SK-N-SH (cell line): ENCODE data around the gene AIMP1. TPM values are rescaled to one million over a fixed set of nuclear protein-coding genes. Genes with fewer than 3 reads are reported as not detected.

Experiments
- CTCF ChIA-PET: fragments of 300-600, 350-600 bp; formaldehyde crosslinking; extraction: SDS; loops from one replicate; lab custom pipeline; 2021; lab: Yijun Ruan, JAX
- POLR2A ChIA-PET: fragments of 350-600 bp; sonication (Branson Sonifier 250); formaldehyde crosslinking; extraction: SDS; loops from one replicate; lab custom pipeline; 2020; ENCODE audit warnings: antibody characterized with exemption, inconsistent platforms; lab: Yijun Ruan, JAX
- DNase-seq: peaks from one replicate; pipeline ENCODE4 v3.0.0; 2012
- H2AFZ ChIP-seq: fragments of 200-600 bp; sonication (generic); 2 replicates; pipeline ENCODE4 v1.8.1; 2016; ENCODE audit warnings: antibody characterized with exemption, mild to moderate bottlenecking, low read depth
- H3F3A ChIP-seq: fragments of 200-600 bp; sonication (generic); replicated peaks from 2 replicates; pipeline ENCODE3; 2016; ENCODE audit warnings: antibody characterized with exemption, mild to moderate bottlenecking; ENCODE audit not compliant: insufficient read depth
- H3K27ac ChIP-seq, 2 experiments: fragments of 200-500 bp in 1 of 2; fragments of 200-600 bp in 1 of 2; sonication (Bioruptor generic) in 1 of 2; sonication (generic), shearing (Covaris generic) in 1 of 2; 2 replicates each; pipeline versions ENCODE4 v1.5.1 to v1.6.1; 2014 to 2016; ENCODE audit warnings: low read depth in 2 of 2, inconsistent platforms in 1 of 2, low read length in 1 of 2, mild to moderate bottlenecking in 1 of 2, mixed read lengths in 1 of 2
- H3K27me3 ChIP-seq: fragments of 200-600 bp; sonication (generic), shearing (Covaris generic); 2 replicates; pipeline ENCODE4 v1.6.1; 2016; ENCODE audit warnings: mixed run types; ENCODE audit not compliant: insufficient read depth
- H3K36me3 ChIP-seq, 2 experiments: fragments of 200-500 bp in 1 of 2; fragments of 200-600 bp in 1 of 2; sonication (Bioruptor generic) in 1 of 2; sonication (generic) in 1 of 2; replicated peaks in 1 of 2; 2 replicates each; pipeline versions ENCODE3 to v1.5.1; 2014 to 2016; ENCODE audit warnings: low read length in 1 of 2, mild to moderate bottlenecking in 1 of 2; ENCODE audit not compliant: insufficient read depth in 2 of 2, control insufficient read depth in 1 of 2
- H3K4me1 ChIP-seq, 2 experiments: fragments of 200-500 bp in 1 of 2; fragments of 200-600 bp in 1 of 2; sonication (Bioruptor generic) in 1 of 2; sonication (generic), shearing (Covaris generic) in 1 of 2; 2 replicates each; pipeline versions ENCODE4 v1.5.1 to v1.6.1; 2014 to 2016; ENCODE audit warnings: low read depth in 1 of 2, low read length in 1 of 2, mixed run types in 1 of 2; ENCODE audit not compliant: insufficient read depth in 2 of 2, control insufficient read depth in 1 of 2
- H3K4me2 ChIP-seq: fragments of 200-600 bp; sonication (generic), shearing (Covaris generic); 2 replicates; pipeline ENCODE4 v1.6.1; 2017; ENCODE audit warnings: mixed run types
- H3K4me3 ChIP-seq, 2 experiments: fragments of 200-500 bp in 1 of 2; fragments of 200-600 bp in 1 of 2; sonication (Bioruptor generic) in 1 of 2; sonication (generic), shearing (Covaris generic) in 1 of 2; 2 replicates each; pipeline versions ENCODE4 v1.5.1 to v1.8.1; 2014 to 2016; ENCODE audit warnings: low read depth in 2 of 2, inconsistent platforms in 1 of 2, low read length in 1 of 2, mild to moderate bottlenecking in 1 of 2, mixed read lengths in 1 of 2, moderate library complexity in 1 of 2
- H3K79me2 ChIP-seq: fragments of 200-600 bp; sonication (generic); 2 replicates; pipeline ENCODE4 v1.8.1; 2017; ENCODE audit warnings: mild to moderate bottlenecking; ENCODE audit not compliant: insufficient read depth
- H3K9ac ChIP-seq: fragments of 200-600 bp; sonication (generic); 2 replicates; pipeline ENCODE4 v1.6.1; 2017; ENCODE audit warnings: mixed run types
- H3K9me2 ChIP-seq: fragments of 200-600 bp; sonication (generic); 2 replicates; pipeline ENCODE4 v1.6.1; 2017; ENCODE audit warnings: mixed run types
- H3K9me3 ChIP-seq: fragments of 200-600 bp; sonication (generic); 2 replicates; pipeline ENCODE4 v1.6.1; 2017; ENCODE audit warnings: mixed run types, mild to moderate bottlenecking, moderate library complexity
- H4K20me1 ChIP-seq: fragments of 200-600 bp; sonication (generic); 2 replicates; pipeline ENCODE4 v1.6.1; 2017; ENCODE audit warnings: mild to moderate bottlenecking, mixed run types; ENCODE audit not compliant: insufficient read depth
- CTCF ChIP-seq: fragments of 200-600 bp; sonication (generic); IDR thresholded peaks from 2 replicates; pipeline ENCODE4 v1.6.1; 2017; ENCODE audit warnings: antibody characterized with exemption, mild to moderate bottlenecking, moderate library complexity
- ELF1 ChIP-seq: IDR thresholded peaks from 2 replicates; pipeline ENCODE4 v1.4.0; 2012
- EP300 ChIP-seq, 2 experiments: IDR thresholded peaks; 2 replicates each; pipeline versions ENCODE4 v1.4.0 to v1.6.1; 2012; ENCODE audit warnings: borderline replicate concordance in 1 of 2, low read depth in 1 of 2, low read length in 1 of 2
- FOSL2 ChIP-seq: IDR thresholded peaks from 2 replicates; pipeline ENCODE4 v1.4.0; 2012; ENCODE audit warnings: low read depth, mild to moderate bottlenecking, moderate library complexity, borderline replicate concordance
- FOXJ3 ChIP-seq: sonication (generic); formaldehyde crosslinking; IDR thresholded peaks from 2 replicates; pipeline ENCODE4 v1.5.1; 2020; ENCODE audit warnings: mild to moderate bottlenecking, missing genetic modification reagents
- FOXM1 ChIP-seq: IDR thresholded peaks from 2 replicates; pipeline ENCODE4 v1.4.0; 2012; ENCODE audit warnings: low read depth, mild to moderate bottlenecking
- GABPA ChIP-seq: IDR thresholded peaks from 2 replicates; pipeline ENCODE4 v1.4.0; 2012; ENCODE audit warnings: low read depth, mild to moderate bottlenecking
- IRF3 ChIP-seq: fragments of 150-350 bp; IDR thresholded peaks from 2 replicates; pipeline ENCODE4 v1.6.1; 2016; ENCODE audit warnings: mild to moderate bottlenecking, low read depth, low read length
- JUND ChIP-seq: IDR thresholded peaks from 2 replicates; pipeline ENCODE4 v1.4.0; 2012
- MAX ChIP-seq: IDR thresholded peaks from 2 replicates; pipeline ENCODE4 v1.4.0; 2012; ENCODE audit warnings: low read depth
- MEF2A ChIP-seq: IDR thresholded peaks from 2 replicates; pipeline ENCODE4 v1.4.0; 2012; ENCODE audit warnings: low read depth, borderline replicate concordance
- NFIC ChIP-seq: IDR thresholded peaks from 2 replicates; pipeline ENCODE4 v1.4.0; 2012; ENCODE audit warnings: borderline replicate concordance
- PBX3 ChIP-seq: IDR thresholded peaks from 2 replicates; pipeline ENCODE4; 2012
- POLR2AphosphoS5 ChIP-seq: IDR thresholded peaks from 2 replicates; pipeline ENCODE4 v1.6.1; 2012; ENCODE audit warnings: low read depth, low read length
- RCOR1 ChIP-seq: fragments of 150-350 bp; IDR thresholded peaks from 2 replicates; pipeline ENCODE4 v1.6.1; 2017; ENCODE audit warnings: antibody characterized with exemption, low read length
- RFX5 ChIP-seq: IDR thresholded peaks from 2 replicates; pipeline ENCODE4 v1.6.1; 2012; ENCODE audit warnings: mild to moderate bottlenecking, improper control_type of control experiment, low read length
- RXRA ChIP-seq: IDR thresholded peaks from 2 replicates; pipeline ENCODE4 v1.4.0; 2012; ENCODE audit warnings: low read depth, mild to moderate bottlenecking, borderline replicate concordance
- SIN3A ChIP-seq: IDR thresholded peaks from 2 replicates; pipeline ENCODE4 v1.6.1; 2012; ENCODE audit warnings: low read depth, mild to moderate bottlenecking, low read length, moderate library complexity, borderline replicate concordance
- SMC3 ChIP-seq: IDR thresholded peaks from 2 replicates; pipeline ENCODE4 v1.6.1; 2012; ENCODE audit warnings: low read depth, low read length, improper control_type of control experiment
- TCF12 ChIP-seq: IDR thresholded peaks from 2 replicates; pipeline ENCODE4 v1.4.0; 2012
- TEAD4 ChIP-seq: IDR thresholded peaks from 2 replicates; pipeline ENCODE4 v1.4.0; 2012; ENCODE audit warnings: mild to moderate bottlenecking, borderline replicate concordance; ENCODE audit not compliant: insufficient read depth
- YY1 ChIP-seq: IDR thresholded peaks from 2 replicates; pipeline ENCODE4 v1.4.0; 2012; ENCODE audit warnings: low read depth, mild to moderate bottlenecking
- ZBTB33 ChIP-seq: IDR thresholded peaks from 2 replicates; pipeline ENCODE4 v1.4.0; 2012; ENCODE audit warnings: low read depth, borderline replicate concordance
- WGBS: methylation state at CpG from one replicate; pipeline ENCODE4 v1.1.6; 2017; ENCODE audit warnings: low lambda C conversion rate; 5-methylcytosine and 5-hydroxymethylcytosine counted together
- polyA plus RNA-seq, 3 experiments: library from polyadenylated mRNA; depleted of rRNA; stranded (reverse); fragments of >200 nt; gene quantifications; 2 replicates each; pipeline ENCODE4 v1.2.3, GENCODE V29; 2012

The AIMP1 gene
- polyA plus RNA-seq, 1 of the 3 experiments (the other 2 are of a cell fraction) = 14.0 TPM

GRCh38 chr4:106358899-106359298, 42.5 kb downstream of the AIMP1 start:
- no peaks in the 10 kb centered on the region for H3K4me1 ChIP-seq
- no peak overlapping the region for H3K4me3 ChIP-seq
- no peak overlapping the region for H3K9ac ChIP-seq
- POLR2A ChIA-PET = no interaction called here
- CTCF ChIA-PET = interaction anchor here (1.9 to 2.2 kb wide), 2 partner anchors 10 to 31 kb away, joined by 6 to 7 read pairs; partner anchors contain the start of gene GIMD1
- TF ChIP-seq SMC3 (no peak), NFIC (peak; percentile 41; the same call in 1 of the 2 replicates), TEAD4 (peak; percentile 89), RXRA (peak; percentile 57; the same call in 1 of the 2 replicates), TCF12 (peak; percentile 95), POLR2AphosphoS5 (peak; percentile 44; the same call in 1 of the 2 replicates), ELF1 (no peak; the same call in 1 of the 2 replicates), IRF3 (no peak), MEF2A (peak; percentile 74; the same call in 1 of the 2 replicates), GABPA (no peak), SIN3A (no peak), ZBTB33 (0 out of 2 replicates have a peak, but pooled peaks have one; percentile 23), MAX (no peak), YY1 (no peak), PBX3 (peak; percentile 81), JUND (peak; percentile 72), CTCF (no peak), RCOR1 (no peak), FOSL2 (peak; percentile 68; the same call in 1 of the 2 replicates), FOXM1 (peak; percentile 74; the same call in 1 of the 2 replicates), RFX5 (no peak), FOXJ3 (no peak), EP300 (IDR thresholded peaks at IDR 0.05; ENCODE audit: borderline replicate concordance in 1 of 2, low read depth in 1 of 2, low read length in 1 of 2) (peak; percentile 42 to 86; a peak in 3 of 4 replicates)
- H3F3A ChIP-seq = peaks cover 5% of the 10 kb centered on the region
- no peaks in the 10 kb centered on the region for H3K27me3 ChIP-seq
- no peak for DNase-seq
- no peaks in the 10 kb centered on the region for H3K36me3 ChIP-seq
- no peaks in the 10 kb centered on the region for H3K9me2 ChIP-seq
- H3K4me2 ChIP-seq = no peak overlapping the region
- no peaks in the 10 kb centered on the region for H3K9me3 ChIP-seq
- H4K20me1 ChIP-seq = no peaks in the 10 kb centered on the region
- 34% methylated on average over 1 of the region's 1 CpG for WGBS
- H3K27ac ChIP-seq = peak overlapping the region in 1 of 2 experiments; percentile 41; a peak in 2 of 4 replicates
- no peaks in the 10 kb centered on the region for H3K79me2 ChIP-seq
- H2AFZ ChIP-seq = no peak overlapping the region; the same call in 1 of the 2 replicates
